HEK293 (cell line): ENCODE measurements around the gene KCND2.

Experiments
- CTCF ChIA-PET: fragments of 350-600 bp; formaldehyde crosslinking; extraction: SDS; loops from one replicate; lab custom pipeline; 2021; ENCODE audit warnings: antibody characterized with exemption; lab: Yijun Ruan, JAX
- POLR2A ChIA-PET: fragments of 300-600 bp; formaldehyde crosslinking; extraction: SDS; loops from one replicate; lab custom pipeline; 2020; ENCODE audit warnings: antibody characterized with exemption, inconsistent platforms; lab: Yijun Ruan, JAX
- H3K27ac ChIP-seq: fragments of 200-500 bp; sonication (Bioruptor generic); 2 replicates; pipeline ENCODE4 v1.5.1; 2014; ENCODE audit warnings: low read depth, low read length, control low read depth, inconsistent platforms; ENCODE audit errors: extremely low read depth
- H3K36me3 ChIP-seq, 2 experiments: fragments of 200-500 bp in 1 of 2; sonication (Bioruptor generic) in 1 of 2; 1 replicate in 1 of 2; 2 replicates in 1 of 2; pipeline ENCODE4 v1.5.1; 2014 to 2017; ENCODE audit warnings: inconsistent platforms in 2 of 2, low read length in 2 of 2; ENCODE audit not compliant: control insufficient read depth in 2 of 2, insufficient read depth in 1 of 2
- H3K4me1 ChIP-seq: fragments of 200-500 bp; sonication (Bioruptor generic); 2 replicates; pipeline ENCODE4 v1.5.1; 2014; ENCODE audit warnings: mild to moderate bottlenecking, low read length, inconsistent platforms; ENCODE audit not compliant: control insufficient read depth, insufficient read depth
- H3K4me3 ChIP-seq: 2 replicates; pipeline ENCODE4 v1.5.1; 2011; ENCODE audit warnings: low read depth, mild to moderate bottlenecking, control low read depth, low read length, moderate library complexity
- H3K9me3 ChIP-seq: fragments of 200-500 bp; sonication (Bioruptor generic); 2 replicates; pipeline ENCODE4 v1.5.1; 2014; ENCODE audit warnings: low read depth, low read length, inconsistent platforms; ENCODE audit not compliant: control insufficient read depth, insufficient read depth
- ATF2 ChIP-seq: fragments of 450-650 bp; formaldehyde crosslinking; IDR thresholded peaks from 2 replicates; pipeline ENCODE4 v1.5.1; 2016; ENCODE audit warnings: missing biosample characterization, missing genetic modification characterization, low read depth
- BCL11A ChIP-seq: fragments of 450-650 bp; formaldehyde crosslinking; IDR thresholded peaks from 2 replicates; pipeline ENCODE4 v1.5.1; 2016; ENCODE audit warnings: low read depth, missing biosample characterization, missing genetic modification characterization
- CTCF ChIP-seq: fragments of 450-650 bp; formaldehyde crosslinking; IDR thresholded peaks from 2 replicates; pipeline ENCODE4 v1.5.1; 2016; ENCODE audit warnings: missing biosample characterization, missing genetic modification characterization
- GFI1B ChIP-seq: fragments of 450-650 bp; formaldehyde crosslinking; IDR thresholded peaks from 2 replicates; pipeline ENCODE4 v1.5.1; 2016; ENCODE audit warnings: missing biosample characterization, missing genetic modification characterization
- HOXA7 ChIP-seq: sonication (generic); formaldehyde crosslinking; IDR thresholded peaks from 2 replicates; pipeline ENCODE4 v1.8.1; 2022; ENCODE audit warnings: missing genetic modification reagents, borderline replicate concordance
- KLF8 ChIP-seq: fragments of 450-650 bp; formaldehyde crosslinking; IDR thresholded peaks from 2 replicates; pipeline ENCODE4 v1.5.1; 2016; ENCODE audit warnings: missing biosample characterization, missing genetic modification characterization
- PRDM1 ChIP-seq: fragments of 450-650 bp; formaldehyde crosslinking; IDR thresholded peaks from 2 replicates; pipeline ENCODE4; 2016; ENCODE audit warnings: missing biosample characterization, missing genetic modification characterization
- YY1 ChIP-seq: fragments of 450-650 bp; formaldehyde crosslinking; IDR thresholded peaks from 2 replicates; pipeline ENCODE4 v1.5.1; 2018; ENCODE audit warnings: missing biosample characterization, missing genetic modification characterization
- ZBTB1 ChIP-seq: fragments of 450-650 bp; formaldehyde crosslinking; IDR thresholded peaks from 2 replicates; pipeline ENCODE4 v1.5.1; 2016; ENCODE audit warnings: missing biosample characterization, missing genetic modification characterization
- ZBTB49 ChIP-seq: fragments of 450-650 bp; formaldehyde crosslinking; IDR thresholded peaks from 2 replicates; pipeline ENCODE4 v1.5.1; 2016; ENCODE audit warnings: missing biosample characterization, missing genetic modification characterization, low read depth
- ZEB2 ChIP-seq: fragments of 450-650 bp; formaldehyde crosslinking; IDR thresholded peaks from 2 replicates; pipeline ENCODE4 v1.5.1; 2016; ENCODE audit warnings: missing biosample characterization, missing genetic modification characterization
- ZNF10 ChIP-seq: fragments of 450-650 bp; formaldehyde crosslinking; IDR thresholded peaks from 2 replicates; pipeline ENCODE4 v1.5.1; 2017; ENCODE audit warnings: missing biosample characterization, missing genetic modification characterization
- ZNF157 ChIP-seq: fragments of 450-650 bp; formaldehyde crosslinking; IDR thresholded peaks from 2 replicates; pipeline ENCODE4 v1.5.1; 2016; ENCODE audit warnings: missing biosample characterization, missing genetic modification characterization
- ZNF19 ChIP-seq: fragments of 450-650 bp; formaldehyde crosslinking; IDR thresholded peaks from 2 replicates; pipeline ENCODE4; 2016; ENCODE audit warnings: missing biosample characterization, missing genetic modification characterization, low read depth
- ZNF211 ChIP-seq: fragments of 450-650 bp; formaldehyde crosslinking; IDR thresholded peaks from 2 replicates; pipeline ENCODE4 v1.5.1; 2016; ENCODE audit warnings: low read depth, missing biosample characterization, missing genetic modification characterization
- ZNF324 ChIP-seq: fragments of 450-650 bp; formaldehyde crosslinking; IDR thresholded peaks from 2 replicates; pipeline ENCODE4 v1.5.1; 2016; ENCODE audit warnings: missing biosample characterization, missing genetic modification characterization
- ZNF521 ChIP-seq: fragments of 450-650 bp; formaldehyde crosslinking; IDR thresholded peaks from 2 replicates; pipeline ENCODE4 v1.5.1; 2017; ENCODE audit warnings: missing biosample characterization, mild to moderate bottlenecking, missing genetic modification characterization
- ZNF843 ChIP-seq: fragments of 450-650 bp; formaldehyde crosslinking; IDR thresholded peaks from 2 replicates; pipeline ENCODE4 v1.5.1; 2016; ENCODE audit warnings: missing biosample characterization, missing genetic modification characterization
- TF ChIP-seq, protein P1 (sequence below): fragments of 450-650 bp; formaldehyde crosslinking; IDR thresholded peaks from 2 replicates; pipeline ENCODE4 v1.5.1; 2016; ENCODE audit warnings: missing biosample characterization, missing genetic modification characterization

The KCND2 gene

DNA sequence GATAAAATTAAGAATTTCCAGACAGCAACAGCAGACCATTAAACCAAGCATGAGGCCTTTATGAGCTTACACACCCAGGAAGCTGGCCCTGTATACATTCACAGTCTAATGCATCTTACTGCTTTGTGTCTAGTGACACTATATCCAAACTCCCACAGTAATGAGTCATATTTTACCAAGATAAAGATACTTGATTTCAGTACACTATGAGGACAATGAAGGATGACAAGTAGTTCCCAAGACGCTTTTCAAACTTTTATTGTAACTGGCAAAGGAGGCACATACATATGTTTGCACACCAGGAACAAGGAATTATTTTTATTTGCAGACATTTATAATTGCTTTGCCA is 437.0 kb downstream of the KCND2 start:
- H3K27ac ChIP-seq = no peak overlapping the region
- no peaks in the 10 kb centered on the region for H3K9me3 ChIP-seq
- 0 out of 2 replicates have a peak, but pooled peaks cover 3% of the 10 kb centered on the region for H3K4me1 ChIP-seq
- no peak overlapping the region for H3K4me3 ChIP-seq
- no peaks in the 10 kb centered on the region for H3K36me3 ChIP-seq
- ChIA-PET POLR2A (no interaction called here), CTCF (no interaction called here)
- TF ChIP-seq ZEB2 (tag by site-specific recombination) (peak; percentile 42; the same call in 1 of the 2 replicates), KLF8 (tag by site-specific recombination) (0 out of 2 replicates have a peak, but pooled peaks have one; percentile 31), ZNF843 (tag by site-specific recombination) (no peak)
- TF ChIP-seq, all 188 proteins: peak for 2

DNA sequence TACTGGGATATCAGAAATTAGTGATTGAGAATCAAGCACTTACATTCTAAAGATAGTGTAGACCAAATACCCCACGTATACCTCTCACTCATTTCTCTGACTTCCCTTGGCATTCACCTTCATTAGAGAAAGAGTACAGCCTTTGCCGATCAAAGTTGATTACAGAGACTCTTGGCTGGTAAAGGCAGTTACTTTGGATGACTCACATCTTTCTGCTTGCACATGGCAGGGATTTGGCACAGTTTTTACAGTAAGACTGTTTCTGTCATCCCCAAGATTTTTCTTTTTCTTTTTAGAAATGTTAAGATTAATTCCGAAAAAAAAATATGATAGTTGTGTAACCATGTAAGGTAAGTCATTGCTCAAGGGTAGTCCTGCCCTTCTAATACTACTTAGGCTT is 442.0 kb downstream of the KCND2 start:
- no peak overlapping the region for H3K27ac ChIP-seq
- TF ChIP-seq BCL11A (tag by site-specific recombination) = no peak
- TF ChIP-seq ZNF10 (tag by site-specific recombination) = no peak
- TF ChIP-seq ATF2 (tag by site-specific recombination) = no peak
- no peak for TF ChIP-seq ZNF324
- TF ChIP-seq, protein P1, sequence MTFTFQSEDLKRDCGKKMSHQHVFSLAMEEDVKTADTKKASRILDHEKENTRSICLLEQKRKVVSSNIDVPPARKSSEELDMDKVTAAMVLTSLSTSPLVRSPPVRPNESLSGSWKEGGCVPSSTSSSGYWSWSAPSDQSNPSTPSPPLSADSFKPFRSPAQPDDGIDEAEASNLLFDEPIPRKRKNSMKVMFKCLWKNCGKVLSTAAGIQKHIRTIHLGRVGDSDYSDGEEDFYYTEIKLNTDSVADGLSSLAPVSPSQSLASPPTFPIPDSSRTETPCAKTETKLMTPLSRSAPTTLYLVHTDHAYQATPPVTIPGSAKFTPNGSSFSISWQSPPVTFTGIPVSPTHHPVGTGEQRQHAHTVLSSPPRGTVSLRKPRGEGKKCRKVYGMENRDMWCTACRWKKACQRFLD = no peak
- TF ChIP-seq ZNF157 (tag by site-specific recombination) = no peak
- no peak for TF ChIP-seq ZBTB1 (tag by site-specific recombination)
- TF ChIP-seq CTCF (tag by site-specific recombination) = no peak
- no peak for TF ChIP-seq ZBTB49 (tag by site-specific recombination)
- no peak for TF ChIP-seq HOXA7 (CRISPR knock-in tag)
- TF ChIP-seq, all 188 proteins: peak for 0
- H3K4me1 ChIP-seq = no peaks in the 10 kb centered on the region
- no peak overlapping the region for H3K4me3 ChIP-seq
- H3K36me3 ChIP-seq = no peaks in the 10 kb centered on the region
- ChIA-PET CTCF (no interaction called here), POLR2A (no interaction called here)
- no peaks in the 10 kb centered on the region for H3K9me3 ChIP-seq

DNA sequence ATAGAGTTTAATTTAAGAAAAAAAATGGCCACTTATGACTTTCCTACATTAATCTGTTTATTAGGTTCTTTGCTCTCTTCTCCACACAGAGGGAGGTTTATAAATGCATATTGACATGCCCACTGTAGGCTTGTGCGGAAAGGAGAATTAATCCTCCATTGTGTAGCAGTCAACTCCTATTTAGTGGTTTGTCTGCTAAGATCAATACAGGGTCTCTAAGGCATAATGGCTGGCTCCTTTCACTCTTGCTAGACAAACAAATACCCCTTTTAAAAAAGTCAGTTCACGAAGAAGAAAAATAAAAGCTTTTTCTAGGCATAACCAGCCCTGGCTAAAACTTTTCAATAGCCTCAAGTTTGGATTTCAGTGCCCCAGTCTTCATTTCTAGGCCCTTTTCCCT is 443.3 kb downstream of the KCND2 start:
- CTCF ChIA-PET = interaction anchor here (1.1 kb wide), 1 partner anchor 245 kb away, joined by 3 read pairs; no protein-coding TSS in a partner anchor
- POLR2A ChIA-PET = no interaction called here
- no peaks in the 10 kb centered on the region for H3K36me3 ChIP-seq
- H3K9me3 ChIP-seq = no peaks in the 10 kb centered on the region
- no peak overlapping the region for H3K4me3 ChIP-seq
- H3K4me1 ChIP-seq = no peaks in the 10 kb centered on the region
- H3K27ac ChIP-seq = no peak overlapping the region
- no peak for TF ChIP-seq ZNF521 (tag by site-specific recombination)
- TF ChIP-seq GFI1B = no peak
- no peak for TF ChIP-seq ZNF211
- no peak for TF ChIP-seq ZNF19
- no peak for TF ChIP-seq PRDM1 (tag by site-specific recombination)
- no peak for TF ChIP-seq ZBTB1 (tag by site-specific recombination)
- TF ChIP-seq YY1 = no peak
